Calu3 (cell line): ENCODE results near the gene SNX12. TPM values are rescaled to one million over a fixed set of nuclear protein-coding genes. Genes with fewer than 3 reads are reported as not detected.

ENCODE experiments used
- BruUV-seq: library from RNA; stranded (reverse); fragments of 400-500 nt; replicated peaks from 2 replicates; lab custom pipeline; 2021; lab: Mats Ljungman, UMichigan
- CTCF ChIA-PET: fragments of 300-600 bp; sonication (Branson Sonifier 250); formaldehyde crosslinking; loops from one replicate; lab custom pipeline; 2022; ENCODE audit warnings: antibody characterized with exemption; lab: Charles Lee
- DNase-seq: peaks from one replicate; pipeline ENCODE4 v3.0.0; 2022
- H3K27ac Mint-ChIP-seq: one replicate; pipeline ENCODE4 v1.8.0; 2022; ENCODE audit warnings: mixed read lengths; ENCODE audit not compliant: unreplicated experiment
- H3K27me3 Mint-ChIP-seq: one replicate; pipeline ENCODE4 v1.8.0; 2022; ENCODE audit warnings: mixed read lengths; ENCODE audit not compliant: unreplicated experiment
- H3K36me3 Mint-ChIP-seq: one replicate; pipeline ENCODE4 v1.8.0; 2022; ENCODE audit warnings: mild to moderate bottlenecking, moderate library complexity, mixed read lengths; ENCODE audit not compliant: insufficient read depth, unreplicated experiment
- H3K4me1 Mint-ChIP-seq: one replicate; pipeline ENCODE4 v1.8.0; 2022; ENCODE audit warnings: mild to moderate bottlenecking, low read depth, mixed read lengths; ENCODE audit not compliant: unreplicated experiment
- H3K4me3 Mint-ChIP-seq: one replicate; pipeline ENCODE4 v1.8.0; 2022; ENCODE audit warnings: mild to moderate bottlenecking, low read depth, moderate library complexity, mixed read lengths; ENCODE audit not compliant: unreplicated experiment
- H3K9me3 Mint-ChIP-seq: one replicate; pipeline ENCODE4 v1.8.0; 2022; ENCODE audit warnings: low read depth, mixed read lengths; ENCODE audit not compliant: unreplicated experiment
- intact Hi-C: fragments of 100-400 bp; cut with micrococcal nuclease; formaldehyde crosslinking; loops from one replicate; pipeline ENCODE4 v1.10.0; 2022; ENCODE audit not compliant: unreplicated experiment
- total RNA-seq: library from RNA; stranded (reverse); gene quantifications from 2 replicates; pipeline ENCODE4 v1.2.3, GENCODE V29; 2022
- TF ChIP-seq, protein P1 (sequence below): fragments of 200-600 bp; IDR thresholded peaks from one replicate; pipeline ENCODE4 v1.8.0; 2022; ENCODE audit warnings: antibody characterized with exemption; ENCODE audit not compliant: unreplicated experiment

Gene SNX12
- total RNA-seq, 1 experiment from 2014 or later = 82.7 TPM

DNA sequence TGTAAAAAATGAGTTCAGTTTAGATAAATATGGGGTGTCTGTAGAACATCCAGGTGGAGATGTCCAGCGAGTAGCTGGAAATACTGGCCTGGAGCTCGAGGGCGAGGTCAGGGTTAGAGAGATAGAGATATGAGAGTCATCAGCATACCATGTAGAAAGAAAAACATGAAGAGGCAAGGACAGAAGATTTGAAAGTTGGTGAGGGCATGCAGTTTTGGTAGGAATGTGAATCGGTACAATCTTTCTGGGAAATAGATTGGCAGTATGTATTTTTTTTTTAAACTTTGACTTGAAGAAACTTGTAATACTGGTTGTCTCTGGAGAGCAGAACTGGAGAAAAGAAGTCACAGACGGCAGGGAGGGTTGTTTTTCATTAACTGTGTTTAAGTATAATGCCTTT lies 2.4 kb upstream of the SNX12 start:
- Mint-ChIP-seq H3K4me3 (no peak overlapping the region), H3K9me3 (no peaks in the 10 kb centered on the region), H3K4me1 (peaks cover 17% of the 10 kb centered on the region), H3K36me3 (peaks cover 18% of the 10 kb centered on the region), H3K27me3 (peaks cover 39% of the 10 kb centered on the region), H3K27ac (no peak overlapping the region)
- TF ChIP-seq, protein P1, sequence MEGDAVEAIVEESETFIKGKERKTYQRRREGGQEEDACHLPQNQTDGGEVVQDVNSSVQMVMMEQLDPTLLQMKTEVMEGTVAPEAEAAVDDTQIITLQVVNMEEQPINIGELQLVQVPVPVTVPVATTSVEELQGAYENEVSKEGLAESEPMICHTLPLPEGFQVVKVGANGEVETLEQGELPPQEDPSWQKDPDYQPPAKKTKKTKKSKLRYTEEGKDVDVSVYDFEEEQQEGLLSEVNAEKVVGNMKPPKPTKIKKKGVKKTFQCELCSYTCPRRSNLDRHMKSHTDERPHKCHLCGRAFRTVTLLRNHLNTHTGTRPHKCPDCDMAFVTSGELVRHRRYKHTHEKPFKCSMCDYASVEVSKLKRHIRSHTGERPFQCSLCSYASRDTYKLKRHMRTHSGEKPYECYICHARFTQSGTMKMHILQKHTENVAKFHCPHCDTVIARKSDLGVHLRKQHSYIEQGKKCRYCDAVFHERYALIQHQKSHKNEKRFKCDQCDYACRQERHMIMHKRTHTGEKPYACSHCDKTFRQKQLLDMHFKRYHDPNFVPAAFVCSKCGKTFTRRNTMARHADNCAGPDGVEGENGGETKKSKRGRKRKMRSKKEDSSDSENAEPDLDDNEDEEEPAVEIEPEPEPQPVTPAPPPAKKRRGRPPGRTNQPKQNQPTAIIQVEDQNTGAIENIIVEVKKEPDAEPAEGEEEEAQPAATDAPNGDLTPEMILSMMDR = no peak
- intact Hi-C loops = no loop called here
- no TSS peak for BruUV-seq
- DNase-seq = no peak
- CTCF ChIA-PET = no interaction called here

DNA sequence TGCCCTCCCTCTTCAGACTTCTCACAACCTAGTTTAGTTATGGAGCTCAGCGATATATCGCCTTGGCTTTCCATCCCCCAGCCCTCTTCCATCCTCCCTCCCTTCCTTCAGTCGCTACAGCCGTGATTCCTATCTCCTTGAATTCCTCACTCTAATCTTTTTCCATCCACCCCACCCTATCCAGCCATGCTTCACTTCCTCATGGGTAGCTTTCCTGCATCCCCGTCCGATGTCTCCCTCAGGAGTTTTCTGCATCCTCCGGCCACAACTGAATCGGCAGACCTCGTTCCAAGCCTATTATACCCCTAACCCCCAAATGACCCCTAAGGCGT lies 456 bp downstream of the SNX12 start:
- BruUV-seq = no TSS peak
- no peaks in the 10 kb centered on the region for H3K9me3 Mint-ChIP-seq
- peaks cover 10% of the 10 kb centered on the region for H3K27me3 Mint-ChIP-seq
- CTCF ChIA-PET = interaction anchor here (0.6 kb wide), 1 partner anchor 42 kb away, joined by 3 read pairs; no protein-coding TSS in a partner anchor
- intact Hi-C loops = no loop called here
- H3K4me1 Mint-ChIP-seq = peaks cover 10% of the 10 kb centered on the region
- peak overlapping the region; percentile 66 for H3K27ac Mint-ChIP-seq
- H3K36me3 Mint-ChIP-seq = peaks cover 18% of the 10 kb centered on the region
- DNase-seq = no peak
- H3K4me3 Mint-ChIP-seq = peak overlapping the region; percentile 85
- TF ChIP-seq, protein P1 = no peak

DNA sequence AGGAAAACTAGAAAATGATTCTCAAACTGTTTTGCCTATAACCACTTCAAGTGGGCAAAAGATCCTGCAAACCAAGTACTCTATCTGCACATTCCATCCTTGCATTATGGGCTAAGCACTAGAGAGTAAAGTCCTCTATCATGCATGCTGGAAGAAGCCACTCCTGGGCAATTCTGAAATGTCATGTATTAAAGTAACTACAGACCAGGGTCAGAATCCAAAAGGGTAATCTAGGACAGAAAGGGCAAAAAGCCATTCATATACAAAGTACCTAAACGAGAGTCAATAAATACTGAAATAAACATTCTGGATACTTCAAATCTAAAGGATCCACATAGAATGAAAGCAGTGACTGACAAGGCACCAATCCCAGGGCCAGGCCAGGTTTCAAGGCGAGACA lies 1.0 kb downstream of the SNX12 start:
- CTCF ChIA-PET = no interaction called here
- peak overlapping the region; percentile 85 for H3K4me3 Mint-ChIP-seq
- intact Hi-C loops = no loop called here
- TSS peak; percentile 46 for BruUV-seq
- H3K27me3 Mint-ChIP-seq = peaks cover 4% of the 10 kb centered on the region
- peaks cover 10% of the 10 kb centered on the region for H3K4me1 Mint-ChIP-seq
- peak overlapping the region; percentile 66 for H3K27ac Mint-ChIP-seq
- DNase-seq = no peak
- H3K36me3 Mint-ChIP-seq = peaks cover 18% of the 10 kb centered on the region
- TF ChIP-seq, protein P1 = no peak
- no peaks in the 10 kb centered on the region for H3K9me3 Mint-ChIP-seq

DNA sequence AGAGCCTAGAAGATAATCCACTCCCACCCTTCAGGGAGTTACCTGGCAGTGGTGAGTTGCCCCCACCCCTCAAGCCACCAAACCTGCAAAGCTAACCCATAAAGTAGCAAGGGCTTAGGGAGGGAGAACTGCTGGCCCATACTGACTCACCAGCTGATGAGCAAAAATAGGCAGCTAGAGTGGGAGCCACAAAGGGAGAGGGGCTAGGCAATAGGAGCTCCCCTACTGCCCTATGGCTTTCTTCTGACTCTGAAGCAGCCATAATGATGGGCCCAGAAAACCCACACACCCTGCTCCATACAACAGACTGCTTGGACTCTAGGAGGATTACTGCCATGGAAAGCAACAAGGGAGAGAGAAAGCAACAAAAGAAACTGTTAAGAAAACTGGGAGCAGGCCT lies 8.0 kb downstream of the SNX12 start:
- intact Hi-C loops = no loop called here
- DNase-seq = no peak

More for the DNA sequence above, 8.0 kb downstream of the SNX12 start:
- CTCF ChIA-PET = no interaction called here
- no TSS peak for BruUV-seq
- no peaks in the 10 kb centered on the region for H3K4me1 Mint-ChIP-seq
- no peaks in the 10 kb centered on the region for H3K9me3 Mint-ChIP-seq
- H3K4me3 Mint-ChIP-seq = no peak overlapping the region
- H3K36me3 Mint-ChIP-seq = peaks cover 15% of the 10 kb centered on the region
- H3K27ac Mint-ChIP-seq = no peak overlapping the region
- no peaks in the 10 kb centered on the region for H3K27me3 Mint-ChIP-seq
- TF ChIP-seq, protein P1 = no peak
